Ectodermal cell (in vitro differentiated cells): Measurements from ENCODE around the gene FAM50B.

ENCODE experiments used
- H3K27ac ChIP-seq: 2 replicates; pipeline ENCODE4 v1.7.0; 2013; ENCODE audit warnings: mild to moderate bottlenecking, low read depth, low read length; ENCODE audit not compliant: insufficient read depth, poor library complexity, severe bottlenecking
- H3K27me3 ChIP-seq: 2 replicates; pipeline ENCODE4 v1.7.0; 2013; ENCODE audit warnings: mild to moderate bottlenecking, low read length; ENCODE audit not compliant: insufficient read depth, control insufficient read depth, poor library complexity, severe bottlenecking
- H3K36me3 ChIP-seq: one replicate; pipeline ENCODE4 v1.7.0; 2013; ENCODE audit warnings: low read length; ENCODE audit not compliant: control insufficient read depth, insufficient read depth
- H3K4me1 ChIP-seq: one replicate; pipeline ENCODE4 v1.7.0; 2013; ENCODE audit warnings: low read length; ENCODE audit not compliant: control insufficient read depth, insufficient read depth
- H3K4me3 ChIP-seq: 2 replicates; pipeline ENCODE4 v1.7.0; 2013; ENCODE audit warnings: low read depth, low read length, control low read depth; ENCODE audit not compliant: insufficient read depth
- H3K9me3 ChIP-seq: 2 replicates; pipeline ENCODE4 v1.7.0; 2013; ENCODE audit warnings: mild to moderate bottlenecking, low read length, moderate library complexity; ENCODE audit not compliant: control insufficient read depth
- WGBS, 2 experiments: methylation state at CpG; one replicate each; pipeline ENCODE4 v1.1.7; 2013; ENCODE audit warnings: missing lambda C conversion rate in 2 of 2; 5-methylcytosine and 5-hydroxymethylcytosine counted together

Gene FAM50B

DNA sequence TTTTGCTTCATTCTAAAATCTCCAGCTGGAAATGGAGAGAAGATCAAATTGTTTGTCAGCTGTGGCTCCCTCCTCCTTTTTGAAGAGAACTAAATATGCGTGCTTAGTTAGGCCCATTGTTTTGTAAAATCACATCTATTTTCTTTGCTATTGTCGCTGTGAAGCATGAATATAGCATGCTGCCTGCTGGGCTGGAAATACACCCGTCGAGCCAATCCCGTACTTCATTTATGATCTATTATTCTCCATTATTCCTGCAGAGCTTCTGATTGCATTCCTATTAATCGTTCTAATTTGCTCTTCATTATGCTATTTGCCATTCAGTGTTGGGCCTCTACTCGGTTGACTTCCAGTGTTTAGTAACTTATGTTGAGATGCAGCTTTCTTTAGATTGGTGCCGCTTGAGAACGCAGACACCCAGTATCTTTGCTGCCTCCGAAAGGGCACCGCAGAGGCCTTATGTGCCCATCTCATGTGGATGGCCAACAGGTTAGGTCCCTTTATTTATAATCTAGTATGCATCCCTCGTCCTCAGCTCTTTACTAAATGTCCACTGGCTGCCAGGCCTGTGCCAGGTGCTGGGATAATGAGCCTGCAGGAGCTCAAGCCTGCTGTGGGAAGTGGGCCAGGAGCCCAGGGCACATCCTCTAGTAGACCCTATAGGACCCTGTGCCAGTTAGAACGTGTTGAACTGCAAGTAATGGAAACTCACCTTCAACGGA is 45.6 kb downstream of the FAM50B start:
- Histone ChIP-seq H3K27ac (no peak overlapping the region), H3K36me3 (no peaks in the 10 kb centered on the region), H3K4me3 (no peak overlapping the region), H3K4me1 (no peaks in the 10 kb centered on the region), H3K9me3 (no peaks in the 10 kb centered on the region), H3K27me3 (no peaks in the 10 kb centered on the region)
- WGBS, 2 experiments = 50 to 56% methylated on average over 14 of the region's 14 CpGs

DNA sequence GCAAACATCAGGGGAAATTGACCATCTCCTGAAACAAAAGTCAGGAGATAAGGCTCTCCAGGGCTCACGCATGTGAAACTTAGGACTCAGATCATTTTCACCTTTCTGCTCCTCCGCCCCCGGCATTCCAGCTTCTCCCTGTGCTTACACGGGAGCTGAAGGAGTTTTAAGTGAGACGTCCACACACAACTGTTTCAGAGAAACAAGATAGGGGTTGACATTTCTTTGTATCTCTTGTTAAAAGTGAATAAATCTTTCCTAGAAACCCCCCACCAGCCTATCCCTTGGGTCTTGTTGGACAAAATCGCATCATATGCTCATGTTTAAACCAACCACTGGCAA is 46.1 kb downstream of the FAM50B start:
- Histone ChIP-seq H3K9me3 (no peaks in the 10 kb centered on the region), H3K4me1 (no peaks in the 10 kb centered on the region), H3K27me3 (no peaks in the 10 kb centered on the region), H3K27ac (no peak overlapping the region), H3K4me3 (no peak overlapping the region), H3K36me3 (no peaks in the 10 kb centered on the region)
- WGBS, 2 experiments = 89 to 92% methylated on average over 4 to 6 of the region's 6 CpGs

DNA sequence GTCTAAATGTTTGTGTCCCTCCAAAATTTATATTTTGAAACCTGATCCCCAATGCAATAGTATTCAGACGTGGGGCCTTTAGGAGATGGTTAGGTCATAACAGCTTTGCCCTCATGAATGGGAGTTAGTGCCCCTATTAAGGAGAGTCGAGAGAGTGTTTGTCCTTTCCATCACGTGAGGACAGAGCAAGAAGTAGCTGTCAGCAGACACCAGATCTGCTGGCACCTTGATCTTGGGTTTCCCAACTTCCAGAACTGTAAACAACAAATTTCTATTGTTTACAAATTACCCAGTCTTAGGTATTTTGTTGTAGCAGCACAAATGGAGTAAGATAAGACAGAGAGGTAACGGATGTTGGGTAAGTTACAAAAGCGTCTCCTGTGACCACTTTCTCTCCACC is 46.6 kb downstream of the FAM50B start:
- H3K4me1 ChIP-seq = no peaks in the 10 kb centered on the region
- WGBS, 2 experiments = 84 to 89% methylated on average over 3 to 5 of the region's 5 CpGs
- no peaks in the 10 kb centered on the region for H3K9me3 ChIP-seq
- H3K36me3 ChIP-seq = no peaks in the 10 kb centered on the region
- no peaks in the 10 kb centered on the region for H3K27me3 ChIP-seq
- H3K4me3 ChIP-seq = no peak overlapping the region
- H3K27ac ChIP-seq = no peak overlapping the region

DNA sequence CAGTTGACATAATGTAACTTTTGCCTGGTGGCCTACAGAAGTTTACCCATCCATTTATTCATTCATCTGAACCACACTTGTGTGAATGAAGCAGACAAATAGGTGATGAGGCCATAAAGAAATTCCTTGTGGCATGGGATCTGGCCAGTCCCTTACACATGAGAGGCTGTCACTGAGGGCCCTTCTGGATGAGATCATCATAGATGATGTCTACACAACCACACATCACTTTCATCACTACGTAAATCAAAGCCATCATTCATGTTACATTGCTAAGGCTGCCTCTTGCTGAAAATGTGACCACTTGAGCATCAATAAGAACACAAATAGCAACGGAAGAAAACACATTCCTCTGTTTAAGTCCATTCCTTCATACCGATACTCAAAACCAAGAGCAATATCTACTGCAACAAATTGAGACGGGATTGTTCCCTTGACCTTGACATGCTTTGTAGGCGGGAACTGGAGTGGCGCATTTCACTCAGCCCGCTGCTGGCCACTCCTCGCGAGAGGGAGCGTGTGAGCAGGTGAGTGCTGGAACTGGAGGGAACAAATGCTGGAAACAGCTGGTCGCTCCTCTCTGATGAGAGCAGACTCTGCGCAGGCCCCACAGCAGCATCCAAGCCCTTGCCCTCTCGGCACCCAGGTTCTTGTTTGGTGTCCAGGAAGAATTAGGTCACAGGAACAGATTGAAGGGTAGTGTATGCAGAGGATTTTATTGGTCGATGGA is 49.3 kb downstream of the FAM50B start:
- Histone ChIP-seq H3K4me3 (no peak overlapping the region), H3K27me3 (no peaks in the 10 kb centered on the region), H3K27ac (no peak overlapping the region), H3K9me3 (no peaks in the 10 kb centered on the region), H3K4me1 (no peaks in the 10 kb centered on the region), H3K36me3 (no peaks in the 10 kb centered on the region)
- WGBS, 2 experiments = 93 to 94% methylated on average over 14 of the region's 14 CpGs

DNA sequence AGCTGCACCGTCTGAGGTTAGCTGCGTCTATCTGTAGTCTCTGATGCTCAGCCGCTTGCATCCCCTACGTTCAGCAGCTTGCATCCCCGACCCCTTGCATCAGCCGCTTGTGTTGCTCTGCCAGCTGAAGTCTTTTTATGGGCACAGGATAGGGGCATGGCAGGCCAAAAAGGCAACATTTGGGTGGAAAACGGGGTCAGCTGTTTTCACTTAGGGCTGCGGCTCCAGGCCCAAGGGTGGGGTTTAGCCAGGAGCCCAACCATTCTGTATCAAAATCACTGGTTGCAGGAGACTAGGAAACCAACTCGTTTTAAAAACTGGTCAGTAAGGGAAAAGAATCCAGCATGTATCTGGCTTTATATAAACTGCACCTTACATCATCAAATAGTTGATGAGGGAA is 49.9 kb downstream of the FAM50B start:
- 91 to 93% methylated on average over 9 of the region's 9 CpGs for WGBS, 2 experiments
- no peaks in the 10 kb centered on the region for H3K27me3 ChIP-seq
- no peak overlapping the region for H3K4me3 ChIP-seq
- no peaks in the 10 kb centered on the region for H3K4me1 ChIP-seq
- H3K9me3 ChIP-seq = no peaks in the 10 kb centered on the region
- no peak overlapping the region for H3K27ac ChIP-seq
- no peaks in the 10 kb centered on the region for H3K36me3 ChIP-seq

DNA sequence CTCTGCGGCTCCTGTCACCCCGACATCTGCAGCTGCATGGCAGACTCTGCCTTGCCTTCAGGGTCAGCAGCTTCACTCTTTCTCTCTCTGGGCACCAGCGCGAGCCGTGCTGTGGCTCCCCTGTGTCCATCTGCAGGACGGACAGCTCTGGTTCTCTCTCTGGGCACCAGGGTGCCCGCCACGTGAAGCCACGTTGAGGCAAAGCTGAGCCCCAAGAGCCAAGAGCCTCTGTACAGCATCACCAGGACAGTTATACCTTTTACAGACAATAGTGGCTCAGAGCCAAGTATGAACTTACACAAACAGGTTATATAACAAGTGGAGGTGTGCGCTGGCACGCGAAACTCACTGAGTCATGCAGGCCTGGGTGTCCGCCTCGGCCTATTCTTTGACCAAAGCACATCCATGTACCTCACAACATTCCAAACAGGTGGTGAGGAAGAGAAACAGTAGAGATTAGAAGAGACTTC is 50.8 kb downstream of the FAM50B start:
- 91 to 95% methylated on average over 12 to 14 of the region's 14 CpGs for WGBS, 2 experiments
- Histone ChIP-seq H3K27me3 (no peaks in the 10 kb centered on the region), H3K4me3 (no peak overlapping the region)

More for the DNA sequence above, 50.8 kb downstream of the FAM50B start:
- Histone ChIP-seq H3K27ac (no peak overlapping the region), H3K36me3 (no peaks in the 10 kb centered on the region), H3K4me1 (no peaks in the 10 kb centered on the region), H3K9me3 (no peaks in the 10 kb centered on the region)
